ENCODE measurements around the gene PKNOX2.

PKNOX2 gene

GRCh38 chr11:125445731-125446130 is 281.2 kb downstream of the PKNOX2 start:
- DNase-seq (ENCODE audit: low read depth), result no peak

- DNase-seq (ENCODE audit: low read depth), result no peak
These were observed 281.7 kb downstream of the PKNOX2 start for GRCh38 chr11:125446279-125446678.

GRCh38 chr11:125447721-125448120 is 283.2 kb downstream of the PKNOX2 start:
- no peak for DNase-seq (ENCODE audit: low read depth)

GRCh38 chr11:125448136-125448535 is 283.6 kb downstream of the PKNOX2 start:
- DNase-seq (ENCODE audit: low read depth), result peak; percentile 38

- DNase-seq (ENCODE audit: low read depth), result no peak
These were observed 285.0 kb downstream of the PKNOX2 start for GRCh38 chr11:125449565-125449964.

GRCh38 chr11:125451400-125452124 is 287.0 kb downstream of the PKNOX2 start:
- no peak for DNase-seq (ENCODE audit: low read depth)

- DNase-seq (ENCODE audit: low read depth), result no peak
These were observed 287.5 kb downstream of the PKNOX2 start for GRCh38 chr11:125452125-125452470.

GRCh38 chr11:125454047-125454446 is 289.5 kb downstream of the PKNOX2 start:
- no peak for DNase-seq (ENCODE audit: low read depth)

- no peak for DNase-seq (ENCODE audit: low read depth)
These were observed 291.3 kb downstream of the PKNOX2 start for GRCh38 chr11:125455851-125456250.

GRCh38 chr11:125457814-125458343 is 293.3 kb downstream of the PKNOX2 start:
- DNase-seq (ENCODE audit: low read depth), result peak; percentile 75

GRCh38 chr11:125460275-125460674 is 295.7 kb downstream of the PKNOX2 start:
- DNase-seq (ENCODE audit: low read depth), result no peak

- DNase-seq (ENCODE audit: low read depth), result no peak
These were observed 299.2 kb downstream of the PKNOX2 start for GRCh38 chr11:125463590-125464269.

- DNase-seq (ENCODE audit: low read depth), result no peak
These were observed 299.7 kb downstream of the PKNOX2 start for GRCh38 chr11:125464270-125464662.

GRCh38 chr11:125464666-125465065 is 300.1 kb downstream of the PKNOX2 start:
- DNase-seq (ENCODE audit: low read depth), result no peak

- DNase-seq (ENCODE audit: low read depth), result no peak
These were observed 300.7 kb downstream of the PKNOX2 start for GRCh38 chr11:125465255-125465654.

- no peak for DNase-seq (ENCODE audit: low read depth)
These were observed 301.1 kb downstream of the PKNOX2 start for GRCh38 chr11:125465701-125466100.

- DNase-seq (ENCODE audit: low read depth), result no peak
These were observed 303.5 kb downstream of the PKNOX2 start for GRCh38 chr11:125468025-125468424.

- no peak for DNase-seq (ENCODE audit: low read depth)
These were observed 304.3 kb downstream of the PKNOX2 start for GRCh38 chr11:125468852-125469251.

GRCh38 chr11:125470355-125470754 is 305.8 kb downstream of the PKNOX2 start:
- DNase-seq (ENCODE audit: low read depth), result no peak

- no peak for DNase-seq (ENCODE audit: low read depth)
These were observed 312.2 kb downstream of the PKNOX2 start for GRCh38 chr11:125476721-125477120.

- no peak for DNase-seq (ENCODE audit: low read depth)
These were observed 314.6 kb downstream of the PKNOX2 start for GRCh38 chr11:125479137-125479536.

- no peak for DNase-seq (ENCODE audit: low read depth)
These were observed 317.0 kb downstream of the PKNOX2 start for GRCh38 chr11:125481531-125481930.

Measured in stromal cell of bone marrow (primary cell).